GM13976 (cell line): ENCODE data around the gene MRFAP1L1.

Experiments
- DNase-seq: peaks from one replicate; pipeline ENCODE4 v3.0.0; 2012; ENCODE audit warnings: low spot score
- CTCF ChIP-seq: IDR thresholded peaks from 2 replicates; pipeline ENCODE4 v1.5.1; 2012; ENCODE audit warnings: borderline replicate concordance, mild to moderate bottlenecking; ENCODE audit not compliant: insufficient read depth; ENCODE audit errors: extremely low read depth, missing control alignments, control extremely low read depth
- in situ Hi-C: fragments of 300-500 bp; cut with MboI; formaldehyde crosslinking; loops from one replicate; pipeline ENCODE4 v1.12.0; 2022; ENCODE audit warnings: low sequenced_read_pairs, mixed read lengths, inconsistent platforms; ENCODE audit not compliant: unreplicated experiment

Gene MRFAP1L1

GRCh38 chr4:6734165-6734786, 24.6 kb upstream of the MRFAP1L1 start:
- no peak for TF ChIP-seq CTCF
- in situ Hi-C loops = no loop called here
- no peak for DNase-seq

GRCh38 chr4:6733358-6734164, 23.9 kb upstream of the MRFAP1L1 start:
- in situ Hi-C loops = no loop called here
- no peak for DNase-seq
- no peak for TF ChIP-seq CTCF

GRCh38 chr4:6732441-6733357, 23.0 kb upstream of the MRFAP1L1 start:
- TF ChIP-seq CTCF = no peak
- in situ Hi-C loops = no loop called here
- no peak for DNase-seq

- no peak for DNase-seq
- TF ChIP-seq CTCF = no peak
- in situ Hi-C loops = no loop called here
Measured at GRCh38 chr4:6731780-6732179, 22.1 kb upstream of the MRFAP1L1 start.

GRCh38 chr4:6731318-6731675, 21.6 kb upstream of the MRFAP1L1 start:
- in situ Hi-C loops = no loop called here
- no peak for DNase-seq
- no peak for TF ChIP-seq CTCF

- TF ChIP-seq CTCF = no peak
- DNase-seq = no peak
- in situ Hi-C loops = no loop called here
Measured at GRCh38 chr4:6730603-6731317, 21.1 kb upstream of the MRFAP1L1 start.
